ENCODE data around the gene HSP90AA1.

GRCh38 chr14:102120888-102121287, 34.0 kb upstream of the HSP90AA1 start:
- no peak for TF ChIP-seq EZH2 (IDR thresholded peaks at IDR 0.05; ENCODE audit: insufficient read depth, poor library complexity, severe bottlenecking)
- TF ChIP-seq EZH2phosphoT487 (IDR thresholded peaks at IDR 0.05; ENCODE audit: insufficient read depth, low read depth), result no peak

Measured in GM23248 (cell line).